A549 (cell line): ENCODE measurements around the gene ACE. TPM values are rescaled to one million over a fixed set of nuclear protein-coding genes. Genes with fewer than 3 reads are reported as not detected.

ENCODE experiments used
- ATAC-seq, 2 experiments: fragments of 200-7000 bp in 1 of 2; fragments of >200 bp in 1 of 2; cut with Nextera tagmentation in 1 of 2; cut with Tn5 transposase in 1 of 2; 3 replicates each; pipeline versions ENCODE4 v1.8.0 to v1.9.1; 2018 to 2020; ENCODE audit warnings: mild to moderate bottlenecking in 1 of 2, moderate library complexity in 1 of 2
- CTCF ChIA-PET: fragments of 300-600 bp; sonication (Branson Sonifier 250); formaldehyde crosslinking; extraction: SDS; loops from one replicate; lab custom pipeline; 2021; ENCODE audit warnings: antibody characterized with exemption, inconsistent platforms; lab: Yijun Ruan, JAX
- POLR2A ChIA-PET: fragments of 350-600 bp; formaldehyde crosslinking; extraction: SDS; loops from one replicate; lab custom pipeline; 2021; ENCODE audit warnings: antibody characterized with exemption, inconsistent platforms; lab: Yijun Ruan, JAX
- DNase-seq, 2 experiments: peaks; one replicate each; pipeline versions ENCODE4 v3.0.0 to v3.0.0-alpha.2; 2011 to 2016; ENCODE audit warnings: low read depth in 1 of 2, low spot score in 1 of 2
- FAIRE-seq: peaks from 2 replicates; lab custom pipeline; 2011; peaks lifted over from hg19 to GRCh38; lab: Jason Lieb, UNC
- H3K27ac ChIP-seq, 2 experiments: fragments of >200 bp; sonication (Bioruptor Twin); formaldehyde crosslinking; 3 replicates each; pipeline ENCODE4 v1.5.1; 2016 to 2017
- H3K4me1 ChIP-seq: fragments of >200 bp; sonication (Bioruptor Twin); formaldehyde crosslinking; 3 replicates; pipeline ENCODE4 v1.6.1; 2016
- H3K4me2 ChIP-seq: fragments of >200 bp; sonication (Bioruptor Twin); formaldehyde crosslinking; 3 replicates; pipeline ENCODE4 v1.6.1; 2016
- H3K4me3 ChIP-seq: fragments of >200 bp; sonication (Bioruptor Twin); formaldehyde crosslinking; 3 replicates; pipeline ENCODE4 v1.5.1; 2016
- H3K9me3 ChIP-seq: fragments of >200 bp; sonication (Bioruptor Twin); formaldehyde crosslinking; 3 replicates; pipeline ENCODE4 v1.6.1; 2016
- CBX2 ChIP-seq: fragments of 200-600 bp; sonication (generic); IDR thresholded peaks from 2 replicates; pipeline ENCODE4 v1.6.1; 2016; ENCODE audit warnings: low read depth, mild to moderate bottlenecking, borderline replicate concordance
- EHF ChIP-seq: fragments of 250-450 bp; sonication (Bioruptor Pico); IDR thresholded peaks from 2 replicates; pipeline ENCODE4 v1.5.0; 2020; ENCODE audit warnings: mild to moderate bottlenecking
- EP300 ChIP-seq, 2 experiments: fragments of >200 bp; sonication (Bioruptor Twin); formaldehyde crosslinking; IDR thresholded peaks; 2 replicates in 1 of 2; 3 replicates in 1 of 2; pipeline ENCODE4 v1.6.1; 2016 to 2017
- FOSL2 ChIP-seq, 2 experiments: fragments of 450-650 bp in 1 of 2; fragments of >200 bp in 1 of 2; sonication (Bioruptor Twin) in 1 of 2; formaldehyde crosslinking; IDR thresholded peaks; 2 replicates each; pipeline versions ENCODE4 v1.5.0 to v1.6.1; 2016 to 2020; ENCODE audit warnings: mild to moderate bottlenecking in 1 of 2, moderate library complexity in 1 of 2
- HMGXB4 ChIP-seq: fragments of 250-450 bp; sonication (Bioruptor Pico); IDR thresholded peaks from 2 replicates; pipeline ENCODE4 v1.5.0; 2021; ENCODE audit warnings: mild to moderate bottlenecking, moderate library complexity, borderline replicate concordance
- KDM1A ChIP-seq: fragments of 200-600 bp; sonication (generic); IDR thresholded peaks from 2 replicates; pipeline ENCODE4 v1.6.1; 2016; ENCODE audit warnings: low read depth, mild to moderate bottlenecking
- MYC ChIP-seq: IDR thresholded peaks from 2 replicates; pipeline ENCODE4 v1.6.1; 2012; ENCODE audit warnings: mild to moderate bottlenecking, inconsistent platforms, low read length, improper control_type of control experiment, borderline replicate concordance
- PBX3 ChIP-seq: IDR thresholded peaks from 2 replicates; pipeline ENCODE4 v1.6.1; 2012
- POLR2A ChIP-seq: IDR thresholded peaks from 2 replicates; pipeline ENCODE4 v1.6.1; 2012; ENCODE audit warnings: mild to moderate bottlenecking, low read length
- POLR2AphosphoS2 ChIP-seq: conservative IDR thresholded peaks from 2 replicates; pipeline ENCODE4 v1.6.1; 2012; ENCODE audit warnings: low read length, improper control_type of control experiment, inconsistent platforms
- RFX5 ChIP-seq: fragments of 450-650 bp; IDR thresholded peaks from 2 replicates; pipeline ENCODE4 v1.7.1; 2014; ENCODE audit warnings: antibody characterized with exemption, mild to moderate bottlenecking, moderate library complexity
- SREBF2 ChIP-seq: fragments of 450-650 bp; IDR thresholded peaks from 2 replicates; pipeline ENCODE4 v1.6.1; 2014; ENCODE audit warnings: mild to moderate bottlenecking, moderate library complexity
- TFCP2L1 ChIP-seq: fragments of 250-450 bp; sonication (Bioruptor Pico); IDR thresholded peaks from 2 replicates; pipeline ENCODE4 v1.5.0; 2021; ENCODE audit warnings: mild to moderate bottlenecking
- USF2 ChIP-seq: fragments of 450-650 bp; IDR thresholded peaks from 2 replicates; pipeline ENCODE4 v1.6.1; 2014; ENCODE audit warnings: antibody characterized with exemption
- ZC3H11A ChIP-seq: fragments of 450-650 bp; IDR thresholded peaks from 2 replicates; pipeline ENCODE4 v1.6.1; 2014; ENCODE audit warnings: antibody characterized with exemption, mild to moderate bottlenecking
- ZSCAN20 ChIP-seq: fragments of 250-450 bp; sonication (Bioruptor Pico); IDR thresholded peaks from 2 replicates; pipeline ENCODE4 v1.8.0; 2022; ENCODE audit warnings: mild to moderate bottlenecking, moderate library complexity
- WGBS: methylation state at CpG from one replicate; pipeline ENCODE4 v1.1.6; 2017; ENCODE audit errors: missing lambda C conversion rate; 5-methylcytosine and 5-hydroxymethylcytosine counted together
- polyA plus RNA-seq, 4 experiments: library from polyadenylated mRNA; depleted of rRNA in 3 of 4; stranded (reverse); fragments of >200 nt; fragmentation: RNase III in 1 of 4; extraction: RNeasy Plus Mini Kit Qiagen cat#74134 plus additional on column Dnase treatment in 1 of 4; gene quantifications; 2 replicates in 3 of 4; 3 replicates in 1 of 4; pipeline ENCODE4 v1.2.3, GENCODE V29; 2011 to 2017
- TF ChIP-seq, protein P1 (sequence below): fragments of >200 bp; sonication (Bioruptor Twin); formaldehyde crosslinking; IDR thresholded peaks from 2 replicates; pipeline ENCODE4 v1.6.1; 2016
- TF ChIP-seq, protein P2 (sequence below): fragments of 150-350 bp; IDR thresholded peaks from 2 replicates; pipeline ENCODE4 v1.6.1; 2014; ENCODE audit warnings: low read depth, mild to moderate bottlenecking, low read length
- TF ChIP-seq, protein P3 (sequence below): fragments of 200-600 bp; sonication (generic); IDR thresholded peaks from 2 replicates; pipeline ENCODE4 v1.6.1; 2016; ENCODE audit warnings: antibody characterized with exemption, mild to moderate bottlenecking, moderate library complexity

Gene ACE
- polyA plus RNA-seq, 2 of the 4 experiments (the other 2 are of a cell fraction): 0.22 to 0.52 TPM

- no peak overlapping the region for H3K27ac ChIP-seq
- H3K4me3 ChIP-seq: no peak overlapping the region
- FAIRE-seq (no peak), DNase-seq (no peak), ATAC-seq (no peak)
- ChIA-PET CTCF (interaction anchor here (0.6 to 13.8 kb wide), 7 partner anchors 11 to 138 kb away, joined by 3 to 347 read pairs (median 14); partner anchors contain the start of genes CYB561 and MAP3K3), POLR2A (interaction anchor here (0.5 kb wide), 1 partner anchor 138 kb away, joined by 3 read pairs; no protein-coding TSS in a partner anchor)
- H3K4me1 ChIP-seq: no peaks in the 10 kb centered on the region
- no peak overlapping the region for H3K4me2 ChIP-seq
- no peaks in the 10 kb centered on the region for H3K9me3 ChIP-seq
- no peak for TF ChIP-seq USF2
- no peak for TF ChIP-seq EHF (CRISPR knock-in tag)
- TF ChIP-seq SREBF2: no peak
- no peak for TF ChIP-seq MYC
- TF ChIP-seq CBX2: no peak
- no peak for TF ChIP-seq EP300 (IDR thresholded peaks at IDR 0.05)
- TF ChIP-seq TFCP2L1 (CRISPR knock-in tag): no peak
- no peak for TF ChIP-seq KDM1A
- TF ChIP-seq ZSCAN20 (CRISPR knock-in tag): no peak
- no peak for TF ChIP-seq POLR2A
- no peak for TF ChIP-seq PBX3
- WGBS: 87% methylated on average over 16 of the region's 16 CpGs
Measured at GRCh38 chr17:63483655-63484575, 7.1 kb downstream of the ACE start.

- WGBS: 75% methylated on average over 12 of the region's 12 CpGs
- ATAC-seq: 0 out of 6 replicates have a peak, but pooled peaks of 1 of the 2 experiments have one; percentile 3
- no peak for DNase-seq
- no peak overlapping the region for H3K27ac ChIP-seq
- no peak overlapping the region for H3K4me2 ChIP-seq
- no peak for FAIRE-seq
- CTCF ChIA-PET: interaction anchor here (1.0 to 5.2 kb wide), 9 partner anchors 8 to 126 kb away, joined by 3 to 35 read pairs (median 4); partner anchors contain the start of gene ACE
- no peak overlapping the region for H3K4me3 ChIP-seq
- no peaks in the 10 kb centered on the region for H3K4me1 ChIP-seq
- TF ChIP-seq POLR2AphosphoS2: no peak
- TF ChIP-seq SREBF2: no peak
- TF ChIP-seq, protein P1, sequence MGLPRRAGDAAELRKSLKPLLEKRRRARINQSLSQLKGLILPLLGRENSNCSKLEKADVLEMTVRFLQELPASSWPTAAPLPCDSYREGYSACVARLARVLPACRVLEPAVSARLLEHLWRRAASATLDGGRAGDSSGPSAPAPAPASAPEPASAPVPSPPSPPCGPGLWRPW: no peak
- no peak for TF ChIP-seq FOSL2 (IDR thresholded peaks at IDR 0.05)
- TF ChIP-seq FOSL2 (CRISPR knock-in tag; IDR thresholded peaks at IDR 0.05): no peak
- TF ChIP-seq, protein P2, sequence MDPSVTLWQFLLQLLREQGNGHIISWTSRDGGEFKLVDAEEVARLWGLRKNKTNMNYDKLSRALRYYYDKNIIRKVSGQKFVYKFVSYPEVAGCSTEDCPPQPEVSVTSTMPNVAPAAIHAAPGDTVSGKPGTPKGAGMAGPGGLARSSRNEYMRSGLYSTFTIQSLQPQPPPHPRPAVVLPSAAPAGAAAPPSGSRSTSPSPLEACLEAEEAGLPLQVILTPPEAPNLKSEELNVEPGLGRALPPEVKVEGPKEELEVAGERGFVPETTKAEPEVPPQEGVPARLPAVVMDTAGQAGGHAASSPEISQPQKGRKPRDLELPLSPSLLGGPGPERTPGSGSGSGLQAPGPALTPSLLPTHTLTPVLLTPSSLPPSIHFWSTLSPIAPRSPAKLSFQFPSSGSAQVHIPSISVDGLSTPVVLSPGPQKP: no peak
- TF ChIP-seq, protein P3, sequence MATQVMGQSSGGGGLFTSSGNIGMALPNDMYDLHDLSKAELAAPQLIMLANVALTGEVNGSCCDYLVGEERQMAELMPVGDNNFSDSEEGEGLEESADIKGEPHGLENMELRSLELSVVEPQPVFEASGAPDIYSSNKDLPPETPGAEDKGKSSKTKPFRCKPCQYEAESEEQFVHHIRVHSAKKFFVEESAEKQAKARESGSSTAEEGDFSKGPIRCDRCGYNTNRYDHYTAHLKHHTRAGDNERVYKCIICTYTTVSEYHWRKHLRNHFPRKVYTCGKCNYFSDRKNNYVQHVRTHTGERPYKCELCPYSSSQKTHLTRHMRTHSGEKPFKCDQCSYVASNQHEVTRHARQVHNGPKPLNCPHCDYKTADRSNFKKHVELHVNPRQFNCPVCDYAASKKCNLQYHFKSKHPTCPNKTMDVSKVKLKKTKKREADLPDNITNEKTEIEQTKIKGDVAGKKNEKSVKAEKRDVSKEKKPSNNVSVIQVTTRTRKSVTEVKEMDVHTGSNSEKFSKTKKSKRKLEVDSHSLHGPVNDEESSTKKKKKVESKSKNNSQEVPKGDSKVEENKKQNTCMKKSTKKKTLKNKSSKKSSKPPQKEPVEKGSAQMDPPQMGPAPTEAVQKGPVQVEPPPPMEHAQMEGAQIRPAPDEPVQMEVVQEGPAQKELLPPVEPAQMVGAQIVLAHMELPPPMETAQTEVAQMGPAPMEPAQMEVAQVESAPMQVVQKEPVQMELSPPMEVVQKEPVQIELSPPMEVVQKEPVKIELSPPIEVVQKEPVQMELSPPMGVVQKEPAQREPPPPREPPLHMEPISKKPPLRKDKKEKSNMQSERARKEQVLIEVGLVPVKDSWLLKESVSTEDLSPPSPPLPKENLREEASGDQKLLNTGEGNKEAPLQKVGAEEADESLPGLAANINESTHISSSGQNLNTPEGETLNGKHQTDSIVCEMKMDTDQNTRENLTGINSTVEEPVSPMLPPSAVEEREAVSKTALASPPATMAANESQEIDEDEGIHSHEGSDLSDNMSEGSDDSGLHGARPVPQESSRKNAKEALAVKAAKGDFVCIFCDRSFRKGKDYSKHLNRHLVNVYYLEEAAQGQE: no peak
- TF ChIP-seq ZC3H11A: no peak
- no peak for TF ChIP-seq RFX5
- TF ChIP-seq HMGXB4 (CRISPR knock-in tag): no peak
- TF ChIP-seq TFCP2L1 (CRISPR knock-in tag): no peak
- no peaks in the 10 kb centered on the region for H3K9me3 ChIP-seq
- POLR2A ChIA-PET: interaction anchor here (1.1 kb wide), 1 partner anchor 67 kb away, joined by 3 read pairs; no protein-coding TSS in a partner anchor
Measured at GRCh38 chr17:63486317-63487013, 9.6 kb downstream of the ACE start.
